HG03039 (cell line): Measurements from ENCODE around the gene ANGEL2.

Source experiments
- ATAC-seq: cut with Tn5 transposase; IDR thresholded peaks from one replicate; pipeline ENCODE4 v1.9.1; 2021; ENCODE audit warnings: mild to moderate bottlenecking, moderate library complexity; ENCODE audit not compliant: unreplicated experiment

Gene ANGEL2

DNA sequence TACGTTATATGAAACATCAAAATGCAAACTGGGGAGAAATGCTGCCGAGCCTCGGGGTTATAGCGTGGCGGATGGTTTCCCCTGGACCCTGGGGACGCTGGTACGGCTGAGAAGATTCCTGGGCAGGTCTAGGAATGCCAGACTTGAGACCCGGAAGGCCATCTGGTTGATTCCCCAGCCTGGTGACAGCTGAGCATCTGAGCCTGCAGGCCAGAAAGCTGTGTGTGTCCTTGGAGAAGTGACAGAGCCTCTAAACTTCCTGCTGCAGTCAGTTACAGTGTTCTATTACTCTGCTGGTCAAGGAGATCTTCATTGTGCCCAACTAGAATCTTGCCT lies 63.1 kb downstream of the ANGEL2 start:
- no peak for ATAC-seq

DNA sequence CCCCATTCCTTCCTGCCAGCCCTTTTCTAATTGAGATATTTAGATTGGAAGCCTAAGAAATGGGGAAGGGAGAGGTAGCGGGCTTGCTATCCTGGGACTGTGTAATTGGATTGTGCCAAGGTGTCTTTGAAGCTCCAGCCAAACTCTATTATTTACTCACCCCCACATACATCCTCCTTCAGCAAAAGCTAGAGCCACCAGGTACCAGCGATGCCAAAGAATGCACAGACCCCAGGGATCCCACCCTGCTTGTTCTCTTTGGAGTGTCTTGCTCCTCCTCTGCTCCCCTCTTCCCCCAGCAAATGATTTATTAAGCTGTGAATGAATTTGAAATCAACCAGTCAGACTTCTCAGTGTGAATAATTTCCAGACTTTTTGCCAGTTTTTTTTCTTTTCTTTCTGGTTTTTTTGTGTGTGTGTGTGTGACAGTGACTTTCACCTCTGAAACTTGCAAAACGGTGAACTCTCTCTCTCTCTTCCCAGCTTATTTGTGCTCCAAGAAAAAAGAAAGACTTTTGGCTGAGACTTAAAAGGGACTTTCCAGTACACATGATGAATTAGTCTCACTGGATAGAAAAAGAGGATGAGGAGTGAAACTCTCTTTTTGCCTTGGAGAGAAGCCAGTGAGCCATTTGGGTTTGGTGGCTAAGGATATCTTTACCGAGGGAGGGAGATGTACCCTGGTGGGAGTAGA lies 63.6 kb downstream of the ANGEL2 start:
- no peak for ATAC-seq

DNA sequence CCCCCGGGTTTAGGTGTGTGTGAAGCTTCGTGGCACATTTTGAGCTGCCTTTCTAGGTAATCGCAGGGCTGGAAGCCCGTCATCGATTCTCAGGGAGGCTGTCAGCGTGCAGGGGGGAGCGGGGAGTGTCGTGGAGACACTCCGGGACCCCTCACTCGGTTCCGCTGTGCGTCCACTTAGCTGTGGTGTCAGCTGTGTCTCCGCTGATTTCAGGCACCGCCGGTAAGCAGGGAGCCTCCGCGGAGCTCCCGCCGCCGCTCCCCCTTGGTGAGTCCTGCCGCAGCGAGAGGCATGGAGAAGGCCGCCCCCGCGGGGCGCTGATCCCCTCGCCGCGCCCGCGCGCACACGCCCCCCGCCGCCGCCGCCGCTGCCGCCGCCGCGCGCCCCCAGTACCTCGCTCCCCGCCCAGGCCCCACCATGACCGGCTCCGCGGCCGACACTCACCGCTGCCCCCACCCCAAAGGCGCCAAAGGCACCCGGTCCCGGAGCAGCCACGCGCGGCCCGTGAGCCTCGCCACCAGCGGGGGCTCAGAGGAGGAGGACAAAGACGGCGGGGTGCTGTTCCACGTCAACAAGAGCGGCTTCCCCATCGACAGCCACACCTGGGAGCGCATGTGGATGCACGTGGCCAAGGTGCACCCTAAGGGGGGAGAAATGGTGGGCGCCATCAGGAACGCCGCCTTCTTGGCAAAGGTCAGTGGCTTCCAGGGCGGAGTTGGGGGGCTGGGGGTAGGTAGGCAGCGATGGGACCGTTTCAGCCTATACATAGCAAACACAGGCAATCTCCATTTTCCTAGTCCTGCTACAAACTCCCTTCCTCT lies 64.3 kb downstream of the ANGEL2 start:
- no peak for ATAC-seq

DNA sequence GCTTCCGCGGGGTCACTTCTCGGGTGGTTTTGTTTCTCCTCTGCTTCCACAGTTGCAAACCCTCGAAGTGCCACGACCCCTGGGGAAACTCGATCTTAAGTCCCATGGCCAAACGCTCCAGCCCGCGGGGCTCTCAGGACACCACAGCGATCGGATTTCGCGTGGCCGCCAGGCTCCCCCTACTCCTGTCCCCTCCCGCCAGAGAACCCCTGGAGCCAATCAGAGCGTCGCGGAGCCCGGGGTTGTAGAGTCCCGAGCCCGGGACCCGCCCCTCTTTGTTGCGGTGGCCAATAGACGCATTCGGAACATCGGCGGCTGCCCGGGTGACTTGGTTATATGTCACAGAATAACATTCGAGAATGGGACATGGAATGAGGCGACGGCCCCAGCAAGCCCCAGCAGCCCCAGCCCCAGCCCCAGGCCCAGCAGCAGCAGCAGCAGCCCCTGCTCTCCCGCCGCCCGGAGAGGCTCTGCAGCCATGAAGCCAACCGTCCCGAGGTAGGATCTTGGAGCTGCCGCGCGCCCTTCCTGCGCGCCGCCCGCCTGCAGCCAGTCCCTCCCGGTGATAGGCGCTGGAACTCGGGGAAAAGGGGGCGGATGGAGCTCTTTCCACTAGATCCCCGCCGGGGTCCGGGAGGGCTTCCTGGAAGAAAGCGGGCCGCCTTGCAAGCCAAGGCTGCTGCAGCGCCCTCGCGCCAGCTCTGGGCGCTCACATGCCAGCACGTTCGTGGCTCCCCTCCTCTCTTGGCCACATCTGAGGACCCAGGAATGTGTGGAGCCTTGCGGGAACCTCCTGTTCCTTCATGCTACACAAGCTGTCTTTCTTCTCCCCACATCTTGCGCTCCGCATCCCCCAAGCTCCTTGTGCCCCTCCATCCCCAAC lies 65.2 kb downstream of the ANGEL2 start, which contains the start of gene VASH2:
TSS of gene VASH2 (plus strand) at position 299 of the 883 bp plus-strand sequence. CDS start 1,002 bp downstream, outside the sequence.
- ATAC-seq: peak; percentile 86

DNA sequence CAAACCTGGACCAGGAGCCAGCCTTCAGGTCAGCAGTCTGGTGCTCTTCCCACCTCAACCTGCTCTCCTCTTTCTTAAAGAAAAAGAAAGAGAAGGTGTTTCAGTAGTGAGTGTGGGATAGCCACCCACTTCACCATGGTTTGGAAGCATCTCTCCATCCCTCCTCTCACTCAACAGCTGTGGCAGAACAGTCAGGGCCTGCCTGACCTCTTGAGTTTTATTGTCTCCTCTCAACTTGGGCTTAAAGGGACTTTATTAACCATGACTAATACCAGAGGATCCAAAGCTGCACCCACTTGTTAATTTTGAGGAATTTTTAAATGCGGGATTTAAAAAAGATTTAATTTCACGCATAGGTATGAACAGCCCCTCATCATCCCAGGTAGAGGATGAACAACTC lies 65.9 kb downstream of the ANGEL2 start:
- ATAC-seq: no peak

DNA sequence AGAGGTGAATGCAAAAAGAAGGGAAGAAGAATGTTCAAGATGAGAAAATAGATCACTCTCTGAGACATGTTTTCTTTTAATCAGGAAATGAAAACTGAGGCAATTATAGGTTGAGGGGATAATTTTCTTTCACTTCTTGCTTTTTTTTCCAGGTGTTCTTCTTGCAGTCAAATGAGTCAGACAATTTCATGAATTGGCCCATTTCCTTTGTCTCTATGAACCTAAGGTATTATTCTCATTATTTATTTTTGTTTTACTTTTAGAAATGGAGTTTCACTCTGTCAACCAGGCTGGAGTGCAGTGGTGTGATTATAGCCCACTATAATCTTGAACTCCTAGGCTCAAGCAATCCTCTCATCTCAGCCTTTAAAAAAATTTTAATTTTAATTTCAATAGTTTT lies 68.8 kb downstream of the ANGEL2 start:
- ATAC-seq: no peak

DNA sequence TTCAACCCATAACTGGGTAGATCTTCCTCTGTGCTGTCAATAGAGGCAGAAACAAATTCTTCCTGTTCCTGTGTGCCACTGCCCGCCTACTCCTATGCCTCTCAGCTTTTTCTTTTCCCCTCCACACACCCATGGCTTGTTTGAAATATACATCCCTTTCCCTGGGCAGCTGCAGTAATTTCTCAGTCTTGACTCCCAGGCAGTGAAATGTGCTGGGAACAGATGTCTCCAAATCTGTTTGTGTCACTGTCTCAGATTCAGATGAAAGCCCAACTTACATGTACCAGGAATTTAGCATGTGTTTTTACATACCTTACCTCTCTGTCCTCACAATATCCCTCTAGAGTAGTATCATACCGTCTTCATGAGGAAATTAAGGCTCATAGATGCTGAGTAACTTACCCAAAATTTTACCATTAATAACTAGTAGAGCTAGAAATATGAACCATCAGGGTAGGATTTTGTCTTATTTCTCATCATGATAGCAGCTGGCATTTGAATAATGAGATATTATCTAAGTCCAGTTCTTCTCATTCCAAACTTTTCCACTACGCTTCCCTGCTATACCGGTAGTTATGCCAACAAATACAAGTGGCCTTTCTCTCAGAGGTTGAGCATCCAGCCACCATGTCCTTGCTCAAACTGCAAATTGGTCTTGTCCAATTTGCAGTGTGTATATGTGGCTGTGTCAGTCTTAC lies 70.1 kb downstream of the ANGEL2 start:
- ATAC-seq: no peak

DNA sequence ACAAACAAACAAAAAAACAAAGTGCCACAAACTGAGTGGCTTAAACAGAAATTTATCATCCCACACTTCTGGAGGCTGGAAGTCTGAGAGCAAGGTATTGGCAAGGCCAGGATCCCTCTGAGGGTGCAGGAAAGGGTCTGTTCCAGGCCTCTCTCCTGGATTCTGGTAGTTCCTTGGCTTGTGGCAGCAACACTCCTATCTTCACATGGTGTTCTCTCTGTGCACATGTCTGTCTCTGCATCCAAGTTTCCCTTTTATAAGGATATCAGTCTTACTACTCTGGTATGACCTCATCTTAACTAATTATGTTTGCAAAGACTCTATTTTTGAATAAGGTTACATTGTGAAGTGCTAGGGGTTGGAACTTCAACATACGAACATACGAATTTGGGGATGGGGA lies 70.6 kb downstream of the ANGEL2 start:
- no peak for ATAC-seq

DNA sequence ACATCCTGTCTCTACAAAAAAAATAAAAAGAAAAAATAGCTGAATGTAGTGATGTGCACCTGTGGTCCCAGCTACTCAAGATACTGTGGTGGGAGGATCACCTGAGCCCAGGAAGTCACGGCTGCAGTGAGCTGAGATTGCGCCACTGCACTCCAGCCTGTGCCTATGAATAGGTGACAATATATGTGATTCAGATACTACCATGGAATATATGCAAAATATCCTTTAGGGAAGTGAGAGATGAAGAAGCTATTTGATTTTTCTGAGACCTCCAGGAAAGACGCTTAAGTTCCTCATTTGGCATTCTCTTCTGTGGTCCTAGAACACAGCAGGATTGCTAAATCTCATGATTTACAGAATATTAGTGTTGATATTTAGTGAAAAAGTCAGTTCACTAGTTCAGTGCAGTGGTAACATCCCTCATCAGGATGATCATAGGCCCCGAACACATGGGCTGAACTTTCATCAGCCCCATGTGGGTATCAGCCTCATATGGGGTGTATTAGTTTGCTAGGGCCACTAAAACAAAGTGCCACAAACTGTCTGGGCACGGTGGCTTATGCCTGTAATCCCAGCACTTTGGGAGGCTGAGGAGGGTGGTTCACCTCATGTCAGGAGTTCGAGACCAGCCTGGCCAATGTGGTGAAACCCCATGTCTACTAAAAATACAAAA lies 71.3 kb downstream of the ANGEL2 start:
- no peak for ATAC-seq

DNA sequence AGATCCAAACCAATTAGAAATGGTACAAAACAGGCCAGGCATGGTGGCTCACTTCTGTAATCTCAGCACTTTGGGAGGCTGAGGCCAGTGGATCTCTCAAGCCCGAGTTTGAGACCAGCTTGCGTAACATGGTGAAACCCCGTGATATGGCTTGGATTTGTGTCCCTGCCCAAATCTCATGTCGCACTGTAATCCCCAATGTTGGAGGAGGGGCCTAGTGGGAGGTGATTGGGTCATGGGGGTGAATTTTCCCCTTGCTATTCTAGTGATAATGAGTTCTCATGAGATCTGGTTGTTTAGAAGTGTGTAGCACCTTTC lies 72.3 kb downstream of the ANGEL2 start:
- no peak for ATAC-seq

DNA sequence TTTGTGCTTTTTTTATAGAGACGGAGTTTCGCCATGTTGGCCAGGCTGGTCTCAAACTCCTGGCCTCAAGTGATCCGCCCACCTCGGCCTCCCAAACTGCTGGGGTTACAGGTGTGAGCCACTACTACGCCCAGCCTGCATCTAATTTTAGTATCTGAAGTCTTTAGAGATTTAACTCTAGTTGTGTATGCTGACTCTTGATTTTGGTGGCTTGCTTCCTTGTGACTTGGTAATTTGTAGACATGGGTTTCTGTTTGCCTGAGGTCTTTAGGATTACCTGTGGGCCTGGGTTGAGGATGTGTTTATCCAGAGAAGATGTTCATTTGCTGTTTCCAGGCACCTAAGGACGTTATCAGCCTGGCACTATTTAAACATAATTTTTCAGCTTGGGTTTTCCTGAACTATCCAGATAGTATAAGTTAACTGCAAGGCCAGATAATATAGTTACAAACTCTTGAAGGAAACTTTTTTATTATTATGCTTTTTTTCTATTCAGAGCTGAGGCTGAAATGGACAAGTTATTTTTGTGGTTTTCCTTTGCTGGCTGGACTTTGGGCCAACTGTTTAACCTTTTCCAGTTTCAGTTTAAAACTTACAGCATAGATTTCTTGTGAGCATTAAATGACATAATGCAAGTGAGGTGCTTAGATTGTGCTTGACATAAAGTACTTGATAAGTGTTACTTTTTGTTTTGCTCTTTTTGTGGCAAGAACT lies 72.8 kb downstream of the ANGEL2 start:
- ATAC-seq: no peak
